ENCODE measurements around the gene ADARB2. TPM values are rescaled to one million over a fixed set of nuclear protein-coding genes. Genes with fewer than 3 reads are reported as not detected.

ADARB2 gene
- total RNA-seq, 1 experiment from 2014 or later: 0.90 TPM

- no peak for DNase-seq (ENCODE audit: low read depth, low spot score)
- in situ Hi-C loops (cut with HindIII; ENCODE audit: low pct_unique_long_range_greater_than_20kb, low sequenced_read_pairs): no loop called here
Observed at GRCh38 chr10:1598393-1599153, 138.8 kb downstream of the ADARB2 start.

GRCh38 chr10:1597370-1598146 is 139.8 kb downstream of the ADARB2 start:
- DNase-seq (ENCODE audit: low read depth, low spot score): no peak
- in situ Hi-C loops (cut with HindIII; ENCODE audit: low pct_unique_long_range_greater_than_20kb, low sequenced_read_pairs): no loop called here

- DNase-seq (ENCODE audit: low read depth, low spot score): no peak
- in situ Hi-C loops (cut with HindIII; ENCODE audit: low pct_unique_long_range_greater_than_20kb, low sequenced_read_pairs): no loop called here
Observed at GRCh38 chr10:1596482-1597099, 140.7 kb downstream of the ADARB2 start.

DNA sequence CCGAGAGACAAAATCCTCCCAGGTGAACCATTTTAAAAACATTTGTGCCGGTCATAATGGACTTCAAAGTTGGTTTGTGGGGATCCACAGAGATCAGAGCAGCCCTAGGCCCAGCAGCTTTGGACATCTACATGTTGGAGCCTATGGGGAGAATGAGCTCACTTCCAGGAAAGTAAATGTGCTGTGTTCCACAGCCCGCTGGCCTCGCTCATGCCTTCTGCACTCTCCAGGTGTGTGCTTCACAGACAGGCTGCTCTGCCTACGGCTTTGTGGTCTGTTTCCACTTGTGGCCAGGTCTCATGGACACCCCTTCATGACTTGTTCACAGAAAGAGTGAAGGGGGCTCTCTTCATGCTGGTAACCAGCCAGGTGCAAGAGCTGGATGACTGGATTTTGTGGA is 141.6 kb downstream of the ADARB2 start:
- no peak for DNase-seq (ENCODE audit: low read depth, low spot score)
- in situ Hi-C loops (cut with HindIII; ENCODE audit: low pct_unique_long_range_greater_than_20kb, low sequenced_read_pairs): no loop called here

DNA sequence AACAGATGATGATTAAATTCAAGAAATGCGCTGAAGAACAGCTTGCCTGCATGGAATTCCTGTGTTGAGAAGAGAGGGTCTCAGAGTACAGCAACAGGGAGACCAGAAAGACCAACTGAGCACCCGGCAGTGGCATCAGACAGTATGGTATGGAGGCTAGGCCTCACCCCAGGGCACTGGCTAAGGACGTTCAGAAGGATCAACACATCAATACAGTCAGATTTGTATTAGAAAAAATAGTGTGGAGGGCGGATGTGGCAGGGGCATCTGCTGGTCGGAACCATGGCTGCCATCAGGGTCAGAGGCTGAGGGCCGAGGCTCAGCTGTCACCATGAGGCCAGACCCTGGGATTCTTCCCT is 142.1 kb downstream of the ADARB2 start:
- no peak for DNase-seq (ENCODE audit: low read depth, low spot score)
- in situ Hi-C loops (cut with HindIII; ENCODE audit: low pct_unique_long_range_greater_than_20kb, low sequenced_read_pairs): no loop called here

DNA sequence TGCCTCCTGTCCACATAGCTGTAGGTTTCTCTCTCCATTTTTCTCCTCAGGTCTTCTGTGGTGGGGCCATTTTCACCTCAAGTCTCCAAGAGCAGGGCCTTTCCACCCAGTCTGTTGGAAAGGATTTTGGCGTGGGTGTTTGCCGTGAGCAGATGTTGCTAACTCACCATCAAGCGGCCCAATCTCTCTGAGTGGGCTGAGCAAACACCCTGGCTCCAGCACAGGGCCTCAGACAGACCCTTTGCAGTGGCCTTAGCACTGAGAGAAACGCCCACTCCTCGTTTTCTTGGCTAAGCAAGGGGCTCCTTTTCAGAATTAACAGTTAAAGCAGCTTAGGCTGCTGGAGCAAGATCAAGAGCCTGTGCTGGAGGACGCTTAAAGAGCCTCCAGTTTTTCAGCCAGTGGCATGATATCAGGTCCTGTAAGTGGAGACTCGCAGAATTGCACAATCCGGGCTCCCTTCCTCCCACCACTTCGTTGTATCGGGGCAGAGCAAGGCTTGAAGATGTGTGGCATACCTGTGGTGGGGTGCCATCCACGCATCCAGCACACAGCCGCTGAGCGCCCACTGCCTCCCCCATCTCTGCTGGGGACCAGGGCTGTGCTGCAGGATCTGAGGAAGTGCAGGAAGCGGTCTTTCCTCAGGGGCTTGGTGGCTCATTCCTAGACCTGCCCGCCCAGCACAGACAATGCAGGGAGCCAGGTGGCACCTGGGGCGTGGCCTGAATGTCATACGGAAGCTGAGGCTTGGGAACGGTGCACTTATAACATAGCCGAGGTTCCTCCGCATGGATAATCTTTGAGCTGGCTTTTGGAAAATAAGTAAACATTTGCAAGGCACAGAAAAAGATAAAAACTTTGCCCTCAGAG is 142.7 kb downstream of the ADARB2 start:
- DNase-seq (ENCODE audit: low read depth, low spot score): no peak
- in situ Hi-C loops (cut with HindIII; ENCODE audit: low pct_unique_long_range_greater_than_20kb, low sequenced_read_pairs): no loop called here

- no peak for DNase-seq (ENCODE audit: low read depth, low spot score)
- in situ Hi-C loops (cut with HindIII; ENCODE audit: low pct_unique_long_range_greater_than_20kb, low sequenced_read_pairs): no loop called here
Observed at GRCh38 chr10:1591742-1592141, 145.6 kb downstream of the ADARB2 start.

DNA sequence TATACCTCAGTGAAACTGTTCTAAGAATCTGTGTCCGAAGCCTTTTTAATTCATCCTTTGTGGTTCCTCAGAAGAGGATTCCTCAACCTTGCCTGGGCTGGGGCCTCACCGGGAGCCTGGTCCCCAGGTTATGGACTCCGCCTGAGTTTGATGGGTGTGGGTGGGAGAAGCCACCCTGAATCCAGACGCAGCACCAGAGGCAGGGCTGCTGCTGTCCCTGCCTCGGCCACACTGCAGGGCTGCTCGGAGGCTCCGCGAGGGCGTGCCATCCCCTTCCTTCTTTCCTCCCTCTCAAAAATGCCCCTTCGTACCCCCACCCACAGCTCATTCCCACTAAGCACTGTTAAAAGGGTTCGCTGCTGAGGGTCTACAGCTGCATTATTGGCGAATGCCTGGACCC is 146.3 kb downstream of the ADARB2 start:
- DNase-seq (ENCODE audit: low read depth, low spot score): no peak
- in situ Hi-C loops (cut with HindIII; ENCODE audit: low pct_unique_long_range_greater_than_20kb, low sequenced_read_pairs): no loop called here

- no peak for DNase-seq (ENCODE audit: low read depth, low spot score)
- in situ Hi-C loops (cut with HindIII; ENCODE audit: low pct_unique_long_range_greater_than_20kb, low sequenced_read_pairs): no loop called here
Observed at GRCh38 chr10:1589257-1589656, 148.1 kb downstream of the ADARB2 start.

DNA sequence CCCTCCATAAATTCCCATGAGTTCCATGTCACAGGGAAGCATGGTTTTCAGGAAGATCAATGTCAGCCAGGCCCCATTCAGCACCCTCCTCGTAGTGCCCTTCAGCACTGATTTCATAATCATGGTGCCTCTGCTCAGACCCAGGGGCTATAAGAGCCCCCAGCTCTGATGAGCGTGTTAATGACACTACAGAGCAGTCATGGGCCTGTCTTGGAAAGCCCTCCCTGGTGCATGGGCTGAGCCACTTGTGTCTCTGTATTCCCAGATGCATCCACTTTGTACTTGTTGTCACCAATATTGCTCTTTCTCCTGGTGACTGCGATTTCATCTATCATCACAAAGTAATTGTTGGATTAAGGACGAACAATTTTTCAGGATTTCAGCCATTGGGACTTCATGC is 154.6 kb downstream of the ADARB2 start:
- DNase-seq (ENCODE audit: low read depth, low spot score): no peak
- in situ Hi-C loops (cut with HindIII; ENCODE audit: low pct_unique_long_range_greater_than_20kb, low sequenced_read_pairs): no loop called here

DNA sequence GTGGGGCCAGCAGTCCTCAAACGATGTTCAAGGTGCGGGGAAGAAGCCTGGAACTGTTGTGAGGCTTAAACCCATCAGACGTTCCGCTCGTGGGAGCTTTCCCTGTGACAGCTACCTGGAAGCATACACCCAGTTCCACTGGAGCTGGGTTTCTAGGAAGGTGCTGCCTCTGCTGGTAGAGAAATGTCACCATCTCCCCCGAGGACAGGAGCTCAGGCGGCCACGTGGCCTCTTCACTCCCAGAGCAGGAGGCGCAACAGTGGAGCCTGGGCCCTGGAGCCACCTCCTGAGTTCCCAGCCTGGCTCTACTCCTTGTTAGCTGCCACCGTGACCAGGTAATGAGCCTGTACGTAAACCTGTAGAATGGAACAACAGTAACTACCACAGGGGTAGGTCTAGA is 156.1 kb downstream of the ADARB2 start:
- in situ Hi-C loops (cut with HindIII; ENCODE audit: low pct_unique_long_range_greater_than_20kb, low sequenced_read_pairs): no loop called here
- no peak for DNase-seq (ENCODE audit: low read depth, low spot score)

DNA sequence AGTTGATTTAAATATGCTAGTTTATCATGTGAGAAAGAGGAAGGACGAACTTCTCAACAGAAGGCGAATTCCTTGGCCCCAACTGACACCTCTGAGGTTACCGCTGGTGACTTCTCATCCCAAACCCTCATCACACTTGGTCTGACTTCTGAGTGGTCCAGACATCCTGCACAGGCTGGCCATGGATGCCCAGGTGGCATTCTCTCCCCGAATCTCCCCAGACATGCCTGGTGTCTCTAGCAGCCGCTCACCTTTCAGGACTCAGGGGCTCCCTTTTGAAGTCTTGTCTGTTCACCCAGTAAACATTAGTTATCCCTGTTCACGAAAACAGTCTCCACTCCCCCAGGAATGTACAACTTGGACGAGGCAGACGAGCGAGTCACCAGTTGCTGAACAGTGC is 157.7 kb downstream of the ADARB2 start:
- DNase-seq (ENCODE audit: low read depth, low spot score): no peak
- in situ Hi-C loops (cut with HindIII; ENCODE audit: low pct_unique_long_range_greater_than_20kb, low sequenced_read_pairs): no loop called here

DNA sequence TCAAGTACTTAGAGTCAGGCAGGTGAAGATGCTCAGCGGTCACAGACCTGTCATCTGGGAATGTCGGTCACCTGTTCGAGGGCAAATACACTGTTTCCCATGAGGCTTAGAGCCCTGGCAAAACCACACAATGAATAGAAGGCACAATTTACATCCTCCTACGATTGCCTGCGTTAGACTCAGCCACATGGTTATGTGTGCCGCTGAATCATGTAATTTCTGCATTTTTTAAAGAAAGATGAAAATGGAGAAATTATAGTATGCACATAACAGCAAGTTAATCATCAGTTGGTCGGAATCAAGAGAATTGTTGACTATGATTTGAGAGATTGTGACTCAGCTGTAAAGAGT is 158.2 kb downstream of the ADARB2 start:
- peak; percentile 9 for DNase-seq (ENCODE audit: low read depth, low spot score)
- in situ Hi-C loops (cut with HindIII; ENCODE audit: low pct_unique_long_range_greater_than_20kb, low sequenced_read_pairs): no loop called here

GRCh38 chr10:1578392-1579140 is 158.8 kb downstream of the ADARB2 start:
- in situ Hi-C loops (cut with HindIII; ENCODE audit: low pct_unique_long_range_greater_than_20kb, low sequenced_read_pairs): no loop called here
- DNase-seq (ENCODE audit: low read depth, low spot score): no peak

- in situ Hi-C loops (cut with HindIII; ENCODE audit: low pct_unique_long_range_greater_than_20kb, low sequenced_read_pairs): no loop called here
- no peak for DNase-seq (ENCODE audit: low read depth, low spot score)
Observed at GRCh38 chr10:1577945-1578344, 159.4 kb downstream of the ADARB2 start.

GRCh38 chr10:1577373-1577770 is 160.0 kb downstream of the ADARB2 start:
- in situ Hi-C loops (cut with HindIII; ENCODE audit: low pct_unique_long_range_greater_than_20kb, low sequenced_read_pairs): no loop called here
- no peak for DNase-seq (ENCODE audit: low read depth, low spot score)
